22Rv1 (cell line): ENCODE data around the gene RBBP8NL.
A peak's percentile ranks its signal among the peaks of the same experiment; 100 is the strongest.

Experiments
- H3K27ac ChIP-seq: fragments of 450-650 bp; 2 replicates; pipeline ENCODE4 v1.5.1; 2017
- ZFX ChIP-seq: fragments of 450-650 bp; IDR thresholded peaks from 2 replicates; pipeline ENCODE4 v1.6.1; 2017; ENCODE audit warnings: antibody characterized with exemption, borderline replicate concordance
- TF ChIP-seq, protein P1 (sequence below): fragments of 450-650 bp; IDR thresholded peaks from 2 replicates; pipeline ENCODE4 v1.5.1; 2017; ENCODE audit warnings: mild to moderate bottlenecking

The RBBP8NL gene, protein sequence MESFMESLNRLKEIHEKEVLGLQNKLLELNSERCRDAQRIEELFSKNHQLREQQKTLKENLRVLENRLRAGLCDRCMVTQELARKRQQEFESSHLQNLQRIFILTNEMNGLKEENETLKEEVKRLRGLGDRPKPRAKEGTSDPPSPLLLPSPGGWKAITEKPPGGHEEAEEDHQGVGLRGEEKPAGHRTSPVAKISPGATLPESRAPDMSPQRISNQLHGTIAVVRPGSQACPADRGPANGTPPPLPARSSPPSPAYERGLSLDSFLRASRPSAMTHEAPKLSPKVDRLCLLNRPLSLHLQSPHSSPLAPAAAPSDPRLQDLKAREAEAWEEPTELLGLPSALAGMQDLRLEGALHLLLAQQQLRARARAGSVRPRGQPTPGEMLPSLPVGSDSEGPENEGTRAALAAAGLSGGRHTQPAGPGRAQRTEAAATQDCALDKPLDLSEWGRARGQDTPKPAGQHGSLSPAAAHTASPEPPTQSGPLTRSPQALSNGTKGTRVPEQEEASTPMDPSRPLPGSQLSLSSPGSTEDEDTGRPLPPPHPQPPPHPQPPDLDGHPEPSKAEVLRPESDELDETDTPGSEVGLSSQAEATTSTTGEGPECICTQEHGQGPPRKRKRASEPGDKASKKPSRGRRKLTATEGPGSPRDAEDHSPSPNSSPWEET

DNA sequence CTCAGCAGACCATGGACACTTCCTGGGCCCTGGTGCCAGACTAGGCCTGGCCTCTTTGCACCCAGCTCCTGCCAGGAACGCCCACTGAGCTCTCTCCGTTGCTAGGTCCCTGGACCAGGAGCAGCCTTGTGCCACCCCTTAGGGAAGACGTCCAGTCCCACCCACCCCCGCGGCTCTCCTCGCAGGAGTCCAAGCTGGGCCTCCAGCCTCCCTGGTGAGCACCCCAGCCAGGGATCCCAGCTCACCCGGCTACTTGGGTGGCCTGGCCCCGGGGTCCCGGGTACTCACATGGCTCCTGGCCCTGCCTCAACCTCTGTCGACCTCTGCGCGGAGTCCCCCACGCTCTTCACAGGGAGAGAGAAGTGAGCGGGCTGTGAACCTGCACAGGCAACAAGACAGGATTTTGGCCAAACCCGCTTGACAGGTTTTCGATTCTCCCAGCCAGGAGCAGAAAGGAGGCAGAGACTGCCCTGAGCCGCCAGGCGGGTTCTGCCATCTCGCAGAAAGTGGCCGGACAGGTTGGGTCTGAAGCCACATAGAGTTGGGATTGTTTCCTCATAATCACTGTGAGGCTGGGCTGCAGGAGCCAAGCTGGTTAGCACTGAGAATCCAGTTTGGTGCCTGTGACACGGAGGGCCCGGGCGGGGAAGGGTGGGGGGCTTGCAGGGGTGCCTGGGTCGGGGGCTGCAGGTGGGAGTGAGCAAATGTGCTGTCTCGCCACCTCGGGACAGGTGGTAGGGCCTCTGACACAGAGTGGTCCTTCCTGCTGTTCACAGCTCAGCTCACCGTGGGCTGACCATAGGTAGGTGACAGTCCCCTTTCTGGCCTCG, at the start of gene RBBP8NL:
RBBP8NL (minus strand) TSS at position 368 of the 830 bp plus-strand sequence. CDS start 7,892 bp downstream, outside the sequence.
- peak within 1 kb of the TSS; percentile 89 for H3K27ac ChIP-seq
- TF ChIP-seq, protein P1, sequence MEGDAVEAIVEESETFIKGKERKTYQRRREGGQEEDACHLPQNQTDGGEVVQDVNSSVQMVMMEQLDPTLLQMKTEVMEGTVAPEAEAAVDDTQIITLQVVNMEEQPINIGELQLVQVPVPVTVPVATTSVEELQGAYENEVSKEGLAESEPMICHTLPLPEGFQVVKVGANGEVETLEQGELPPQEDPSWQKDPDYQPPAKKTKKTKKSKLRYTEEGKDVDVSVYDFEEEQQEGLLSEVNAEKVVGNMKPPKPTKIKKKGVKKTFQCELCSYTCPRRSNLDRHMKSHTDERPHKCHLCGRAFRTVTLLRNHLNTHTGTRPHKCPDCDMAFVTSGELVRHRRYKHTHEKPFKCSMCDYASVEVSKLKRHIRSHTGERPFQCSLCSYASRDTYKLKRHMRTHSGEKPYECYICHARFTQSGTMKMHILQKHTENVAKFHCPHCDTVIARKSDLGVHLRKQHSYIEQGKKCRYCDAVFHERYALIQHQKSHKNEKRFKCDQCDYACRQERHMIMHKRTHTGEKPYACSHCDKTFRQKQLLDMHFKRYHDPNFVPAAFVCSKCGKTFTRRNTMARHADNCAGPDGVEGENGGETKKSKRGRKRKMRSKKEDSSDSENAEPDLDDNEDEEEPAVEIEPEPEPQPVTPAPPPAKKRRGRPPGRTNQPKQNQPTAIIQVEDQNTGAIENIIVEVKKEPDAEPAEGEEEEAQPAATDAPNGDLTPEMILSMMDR = 0 out of 2 replicates have a peak, but pooled peaks have one; percentile 10
- TF ChIP-seq ZFX = no peak

DNA sequence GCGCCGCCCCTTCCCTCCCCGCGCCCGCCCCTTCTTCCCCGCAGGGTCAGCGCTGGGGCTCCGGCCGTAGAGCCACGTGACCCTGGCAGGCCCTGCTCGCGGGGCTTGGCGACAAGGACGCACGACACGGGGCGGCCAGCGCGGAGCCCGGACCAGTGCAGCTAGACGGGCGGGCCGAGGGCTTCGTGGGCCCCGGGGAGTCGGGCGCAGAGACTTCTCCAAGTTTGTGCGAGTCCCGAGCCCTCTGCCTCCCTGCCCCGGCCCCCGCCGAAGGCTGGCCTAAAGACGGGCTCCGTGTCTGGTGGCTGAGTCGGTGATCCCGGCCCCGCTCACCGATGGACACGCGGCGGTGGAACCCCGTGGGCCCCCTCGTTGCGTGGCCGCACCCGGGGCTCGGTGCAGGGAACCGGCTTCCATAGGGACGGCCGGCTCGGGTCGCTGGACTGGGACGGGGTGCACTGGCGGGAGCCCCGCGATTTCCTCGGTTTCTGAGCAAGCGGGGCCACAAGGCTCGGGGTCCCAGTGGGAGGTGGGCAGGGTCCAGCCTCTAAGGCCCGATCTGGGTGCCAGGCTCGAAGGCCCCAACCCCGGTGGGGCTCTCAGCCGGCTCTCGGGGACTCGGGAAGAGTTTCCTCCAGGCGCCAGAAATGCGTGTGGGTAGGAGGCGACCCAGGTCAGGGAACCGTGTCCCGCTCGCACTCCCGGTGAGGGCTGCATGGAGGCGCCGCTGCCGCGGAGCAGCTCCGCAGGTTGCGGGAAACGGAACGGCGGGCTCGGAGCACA, 48.9 kb upstream of the RBBP8NL start:
- H3K27ac ChIP-seq = no peak overlapping the region
- TF ChIP-seq, protein P1 = no peak
- no peak for TF ChIP-seq ZFX

DNA sequence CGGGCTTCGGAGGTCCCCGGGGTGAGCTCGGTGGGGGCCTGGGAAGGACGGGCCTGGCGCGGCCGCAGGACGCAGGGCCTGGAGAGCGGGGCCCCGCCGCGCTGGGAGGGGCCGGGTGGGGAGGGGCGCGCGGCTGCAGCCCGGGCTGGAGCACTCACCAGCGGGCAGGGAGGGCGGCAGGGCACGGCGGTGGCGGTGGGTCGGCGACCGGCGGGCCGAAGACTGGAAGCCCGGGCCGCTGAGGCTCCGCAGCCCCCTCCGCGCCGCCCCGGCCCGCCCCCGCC, 48.4 kb upstream of the RBBP8NL start, which contains the start of gene GATA5:
GATA5 (minus strand) TSS at position 224 of the 284 bp plus-strand sequence. CDS start 474 bp downstream, outside the sequence.
- no peak within 1 kb of the TSS for H3K27ac ChIP-seq
- no peak for TF ChIP-seq ZFX
- TF ChIP-seq, protein P1 = no peak

DNA sequence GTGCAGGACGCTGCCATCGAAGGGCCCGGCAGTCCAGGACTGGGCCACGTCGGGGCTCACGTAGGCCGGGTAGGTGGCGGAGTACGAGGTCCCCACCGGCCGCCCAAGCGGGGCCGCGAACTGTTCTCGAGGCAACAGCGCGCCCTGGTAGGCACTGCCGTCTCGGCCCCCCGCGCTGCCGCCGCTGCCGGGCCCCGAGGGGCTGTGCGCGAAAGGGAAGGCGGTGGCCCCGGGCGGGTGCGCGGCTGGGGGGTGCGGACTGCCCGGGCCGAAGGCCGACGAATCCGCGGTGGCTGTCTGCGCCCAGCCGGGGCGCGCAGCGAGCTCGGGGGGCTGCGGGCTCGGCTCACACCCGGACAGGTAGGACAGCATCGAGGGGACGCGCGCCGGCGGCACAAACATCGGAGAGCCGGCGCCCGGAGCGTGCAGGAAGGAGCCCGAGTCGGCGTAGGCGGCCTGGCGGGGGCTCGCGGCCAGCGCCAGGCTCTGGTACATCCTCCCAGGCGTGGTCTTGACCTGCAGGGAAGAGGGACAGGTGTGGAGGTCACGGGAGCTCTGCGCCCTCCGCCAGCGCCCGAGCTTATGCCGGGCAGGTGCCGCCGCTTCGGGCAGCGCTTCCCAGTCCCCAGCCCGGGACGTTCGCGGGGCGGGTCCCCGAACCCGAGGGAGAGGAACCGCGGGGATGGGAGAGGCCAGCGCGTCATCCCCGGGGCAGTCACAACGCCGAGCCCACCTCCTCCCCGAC, 47.9 kb upstream of the RBBP8NL start:
- no peak overlapping the region for H3K27ac ChIP-seq
- no peak for TF ChIP-seq ZFX
- TF ChIP-seq, protein P1 = no peak

DNA sequence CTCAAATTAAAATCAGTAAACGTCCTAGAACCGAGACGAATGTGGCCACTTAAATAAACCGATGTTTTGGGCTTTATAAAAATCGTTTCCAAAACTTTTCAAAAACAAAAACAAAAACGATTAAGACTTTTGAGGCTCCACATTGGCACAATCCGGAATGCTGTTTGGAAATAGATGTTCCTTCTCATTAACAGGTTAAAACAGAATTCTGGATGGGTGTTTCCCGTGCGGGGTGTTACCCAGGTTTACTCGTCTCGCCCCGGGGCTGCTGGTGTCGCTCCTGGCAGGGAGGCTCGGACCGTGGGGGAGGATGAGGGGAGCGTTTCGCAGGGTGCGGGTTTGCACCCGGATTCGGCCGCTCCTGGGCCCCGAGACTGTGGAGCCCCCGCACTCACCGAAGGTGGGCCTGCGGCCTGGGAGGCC, 47.3 kb upstream of the RBBP8NL start:
- H3K27ac ChIP-seq = no peak overlapping the region
- TF ChIP-seq, protein P1 = no peak
- no peak for TF ChIP-seq ZFX
